Left lung (tissue), 10 donors: ENCODE data around the gene ARHGAP9. TPM values are rescaled to one million over a fixed set of nuclear protein-coding genes. Genes with fewer than 3 reads are reported as not detected.
A peak's percentile ranks its signal among the peaks of the same experiment; 100 is the strongest.
"Not testable (repeated sequence)": the region's sequence is repeated elsewhere in the genome, so short reads cannot be mapped to it uniquely, and the experiment has no call there.

Source experiments
- ATAC-seq: fragments of 200-7000 bp; cut with Tn5 transposase; one replicate; pipeline ENCODE4 v1.9.1; 2020; ENCODE audit warnings: moderate library complexity
- DNase-seq, 4 donors: peaks; one replicate each; pipeline ENCODE4 v3.0.0-alpha.2; 2013 to 2020
- H3K27ac ChIP-seq, 2 donors: fragments of 200-600 bp; sonication (generic) in 1 of 2; one replicate each; pipeline versions ENCODE4 v1.5.0 to v1.8.0; 2020 to 2021
- H3K27me3 ChIP-seq, 2 donors: fragments of 200-600 bp; sonication (generic) in 1 of 2; one replicate each; pipeline versions ENCODE4 v1.5.0 to v1.8.0; 2020 to 2021
- H3K36me3 ChIP-seq, 2 donors: fragments of 200-600 bp; sonication (generic) in 1 of 2; one replicate each; pipeline versions ENCODE4 v1.5.0 to v1.8.0; 2020 to 2021
- H3K4me1 ChIP-seq, 2 donors: fragments of 200-600 bp; one replicate each; pipeline ENCODE4 v1.8.0; 2021
- H3K4me3 ChIP-seq, 2 donors: fragments of 200-600 bp; sonication (generic) in 1 of 2; one replicate each; pipeline versions ENCODE4 v1.5.0 to v1.8.0; 2020 to 2021; ENCODE audit warnings: mild to moderate bottlenecking in 1 of 2
- H3K9me3 ChIP-seq, 2 donors: fragments of 200-600 bp; sonication (generic) in 1 of 2; one replicate each; pipeline versions ENCODE4 v1.5.0 to v1.8.0; 2020 to 2021
- intact Hi-C, 2 donors: fragments of 100-400 bp; cut with DNase I; formaldehyde crosslinking; loops; one replicate each; pipeline versions ENCODE4 v1.11.2 to v1.14.2; 2022
- microRNA-seq, 2 donors: library from miRNA; unstranded; fragments of <30 nt; microRNA quantifications; one replicate each; pipeline ENCODE4, GENCODE V29; 2019
- polyA plus RNA-seq, 6 donors: library from polyadenylated mRNA; unstranded; fragments of 120-200 nt; gene quantifications; one replicate each; pipeline ENCODE4 v1.2.1, GENCODE V29; 2013; ENCODE audit not compliant: insufficient read length in 6 of 6
- total RNA-seq, 2 donors: library from RNA; stranded (reverse); fragmentation: NEBNext Ultra II Directional; extraction: Animal tissue kit (Norgen Biotek cat#: 25700); gene quantifications; one replicate each; pipeline ENCODE4 v1.2.1, GENCODE V29; 2021
- TF ChIP-seq, protein P1 (sequence below), 2 donors: fragments of 200-600 bp; sonication (generic) in 1 of 2; IDR thresholded peaks; one replicate each; pipeline versions ENCODE4 v1.5.0 to v1.8.0; 2021; ENCODE audit warnings: antibody characterized with exemption in 2 of 2
- donor health status: DM: no; HTN: yes; CAD: no.
- donor health status: DM: no; HTN: no; CAD: no.

Gene ARHGAP9
- total and polyA plus RNA-seq, 8 donors, result 4.4 to 125 (median 5.6) TPM

- Histone ChIP-seq H3K4me3 (peak within 1 kb of the TSS; percentile 61 to 65), H3K27me3 (no peaks in the 10 kb centered on the region), H3K36me3 (peaks cover 0 to under 1% of the 10 kb centered on the region in 2 donors), H3K9me3 (no peaks in the 10 kb centered on the region), H3K4me1 (peaks cover 0 to 19% of the 10 kb centered on the region in 2 donors), H3K27ac (peak within 1 kb of the TSS; percentile 84 to 88)
- ATAC-seq (peak; percentile 98), DNase-seq (peak; percentile 94 to 99 (median 97))
- TF ChIP-seq, protein P1, sequence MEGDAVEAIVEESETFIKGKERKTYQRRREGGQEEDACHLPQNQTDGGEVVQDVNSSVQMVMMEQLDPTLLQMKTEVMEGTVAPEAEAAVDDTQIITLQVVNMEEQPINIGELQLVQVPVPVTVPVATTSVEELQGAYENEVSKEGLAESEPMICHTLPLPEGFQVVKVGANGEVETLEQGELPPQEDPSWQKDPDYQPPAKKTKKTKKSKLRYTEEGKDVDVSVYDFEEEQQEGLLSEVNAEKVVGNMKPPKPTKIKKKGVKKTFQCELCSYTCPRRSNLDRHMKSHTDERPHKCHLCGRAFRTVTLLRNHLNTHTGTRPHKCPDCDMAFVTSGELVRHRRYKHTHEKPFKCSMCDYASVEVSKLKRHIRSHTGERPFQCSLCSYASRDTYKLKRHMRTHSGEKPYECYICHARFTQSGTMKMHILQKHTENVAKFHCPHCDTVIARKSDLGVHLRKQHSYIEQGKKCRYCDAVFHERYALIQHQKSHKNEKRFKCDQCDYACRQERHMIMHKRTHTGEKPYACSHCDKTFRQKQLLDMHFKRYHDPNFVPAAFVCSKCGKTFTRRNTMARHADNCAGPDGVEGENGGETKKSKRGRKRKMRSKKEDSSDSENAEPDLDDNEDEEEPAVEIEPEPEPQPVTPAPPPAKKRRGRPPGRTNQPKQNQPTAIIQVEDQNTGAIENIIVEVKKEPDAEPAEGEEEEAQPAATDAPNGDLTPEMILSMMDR (IDR thresholded peaks at IDR 0.05), result no peak
- intact Hi-C loops, result no loop called here
Measured at GRCh38 chr12:57430931-57431566, 48.6 kb downstream of the ARHGAP9 start, which contains the start of gene R3HDM2. R3HDM2 (minus strand) TSS chr12:57431043; CDS start chr12:57310428, 120,615 bp downstream.

GRCh38 chr12:57430112-57430930 is 49.3 kb downstream of the ARHGAP9 start:
- peaks cover 0 to 8% of the 10 kb centered on the region in 2 donors for H3K36me3 ChIP-seq
- peaks cover 0 to 19% of the 10 kb centered on the region in 2 donors for H3K4me1 ChIP-seq
- no peaks in the 10 kb centered on the region for H3K9me3 ChIP-seq
- DNase-seq (peak; percentile 33 to 90 (median 46)), ATAC-seq (peak; percentile 70)
- H3K4me3 ChIP-seq, result peak overlapping the region; percentile 61 to 65
- intact Hi-C loops, result no loop called here
- TF ChIP-seq, protein P1 (IDR thresholded peaks at IDR 0.05), result no peak
- no peaks in the 10 kb centered on the region for H3K27me3 ChIP-seq
- peak overlapping the region; percentile 84 to 88 for H3K27ac ChIP-seq

- ATAC-seq (no peak), DNase-seq (no peak)
- intact Hi-C loops, result no loop called here
- peaks cover 0 to 19% of the 10 kb centered on the region in 2 donors for H3K4me1 ChIP-seq
- no peaks in the 10 kb centered on the region for H3K9me3 ChIP-seq
- TF ChIP-seq, protein P1 (IDR thresholded peaks at IDR 0.05), result no peak
- no peaks in the 10 kb centered on the region for H3K27me3 ChIP-seq
- peak overlapping the region; percentile 84 to 88 for H3K27ac ChIP-seq
- peaks cover 0 to 12% of the 10 kb centered on the region in 2 donors for H3K36me3 ChIP-seq
- peak overlapping the region; percentile 61 to 65 for H3K4me3 ChIP-seq
Measured at GRCh38 chr12:57429473-57430111, 50.1 kb downstream of the ARHGAP9 start.

- ATAC-seq, result no peak
- peaks cover 0 to 12% of the 10 kb centered on the region in 2 donors for H3K36me3 ChIP-seq
- H3K9me3 ChIP-seq, result no peaks in the 10 kb centered on the region
- peaks cover 0 to 19% of the 10 kb centered on the region in 2 donors for H3K4me1 ChIP-seq
- H3K27ac ChIP-seq, result peak overlapping the region in 1 of 2 donors; percentile 88
- H3K27me3 ChIP-seq, result no peaks in the 10 kb centered on the region
- peak overlapping the region in 1 of 2 donors; percentile 65 for H3K4me3 ChIP-seq
- TF ChIP-seq, protein P1 (IDR thresholded peaks at IDR 0.05), result no peak
- intact Hi-C loops, result no loop called here
- DNase-seq, result no peak
Measured at GRCh38 chr12:57428965-57429364, 50.7 kb downstream of the ARHGAP9 start.

DNA sequence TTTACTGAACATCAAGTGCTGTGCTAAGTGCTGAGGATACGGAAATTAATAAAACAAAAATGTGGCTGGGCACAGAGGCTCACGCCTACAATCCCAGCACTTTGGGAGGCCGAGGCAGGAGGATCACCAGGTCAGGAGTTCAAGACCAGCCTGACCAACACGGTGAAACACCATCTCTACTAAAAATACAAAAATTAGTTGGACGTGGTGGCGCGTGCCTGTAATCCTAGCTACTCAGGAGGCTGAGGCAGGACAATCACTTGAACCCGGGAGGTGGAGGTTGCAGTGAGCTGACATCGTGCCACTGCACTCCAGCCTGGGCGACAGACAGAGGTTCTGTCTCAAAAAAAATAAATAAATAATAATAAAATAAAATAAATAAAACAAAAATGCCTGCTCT is 52.7 kb downstream of the ARHGAP9 start:
- H3K4me3 ChIP-seq, ATAC-seq, H3K27me3 ChIP-seq, H3K9me3 ChIP-seq, DNase-seq, intact Hi-C loops, H3K27ac ChIP-seq: not testable (repeated sequence)
- Histone ChIP-seq H3K4me1 (peaks cover 0 to 19% of the 10 kb centered on the region in 2 donors), H3K36me3 (peaks cover 0 to 30% of the 10 kb centered on the region in 2 donors)

Small RNA genes within 50 kb of the gene (microRNA-seq; reads per million reads assigned to microRNA genes)
- gene MIR616 (0.82 to 2.7 reads per million in 2 donors), gene MIR6758 (0.14 to 0.17 reads per million in 2 donors)

Other genes with a start within 250 kb of the ARHGAP9 start
- 1 to 10 TPM; 3.4 to 5.0 TPM for gene STAC3, start 228.7 kb downstream of the ARHGAP9 start, total RNA-seq
- 1 to 10 TPM; 2.9 to 5.1 (median 3.4) TPM for gene STAC3, start 228.7 kb downstream of the ARHGAP9 start, polyA plus RNA-seq
- gene R3HDM2, start 48.8 kb downstream of the ARHGAP9 start, total RNA-seq, result 10 to 100 TPM; 52.4 to 62.5 TPM
- gene R3HDM2, start 48.8 kb downstream of the ARHGAP9 start, polyA plus RNA-seq, result 10 to 100 TPM; 66.5 to 92.3 (median 83.8) TPM
- not detected for gene INHBC, start 45.1 kb downstream of the ARHGAP9 start, total RNA-seq
- gene INHBC, start 45.1 kb downstream of the ARHGAP9 start, polyA plus RNA-seq, result under 1 TPM in 5 of 6 donors, not detected in 1; 0.16 to 0.29 (median 0.24) TPM
- gene INHBE, start 24.6 kb downstream of the ARHGAP9 start, total RNA-seq, result under 1 TPM in 1 of 2 donors, not detected in 1; 0.52 TPM
- gene INHBE, start 24.6 kb downstream of the ARHGAP9 start, polyA plus RNA-seq, result 1 to 10 TPM in 2 of 6 donors, under 1 TPM in 4; 0.58 to 1.4 (median 0.78) TPM
- gene GLI1, start 20.1 kb downstream of the ARHGAP9 start, total RNA-seq, result 1 to 10 TPM; 1.9 to 7.2 TPM
- gene GLI1, start 20.1 kb downstream of the ARHGAP9 start, polyA plus RNA-seq, result 10 to 100 TPM; 27.7 to 38.3 (median 33.0) TPM
- gene MARS1, start 8.2 kb upstream of the ARHGAP9 start, total RNA-seq, result 100 to 1,000 TPM; 113 to 168 TPM
- 100 to 1,000 TPM in 3 of 6 donors, 10 to 100 TPM in 3; 92.5 to 153 (median 103) TPM for gene MARS1, start 8.2 kb upstream of the ARHGAP9 start, polyA plus RNA-seq
- gene DDIT3, start 40.6 kb upstream of the ARHGAP9 start, total RNA-seq, result 10 to 100 TPM; 18.3 to 27.2 TPM
- 10 to 100 TPM; 16.4 to 29.4 (median 19.3) TPM for gene DDIT3, start 40.6 kb upstream of the ARHGAP9 start, polyA plus RNA-seq
- 100 to 1,000 TPM in 1 of 2 donors, 10 to 100 TPM in 1; 69.1 to 111 TPM for gene MBD6, start 43.0 kb upstream of the ARHGAP9 start, total RNA-seq
- 10 to 100 TPM; 61.3 to 84.6 (median 73.2) TPM for gene MBD6, start 43.0 kb upstream of the ARHGAP9 start, polyA plus RNA-seq
- 100 to 1,000 TPM; 104 to 111 TPM for gene DCTN2, start 67.3 kb upstream of the ARHGAP9 start, total RNA-seq
- 100 to 1,000 TPM; 150 to 162 (median 156) TPM for gene DCTN2, start 67.3 kb upstream of the ARHGAP9 start, polyA plus RNA-seq
- gene KIF5A, start 70.2 kb upstream of the ARHGAP9 start, total RNA-seq, result under 1 TPM; 0.38 to 0.50 TPM
- gene KIF5A, start 70.2 kb upstream of the ARHGAP9 start, polyA plus RNA-seq, result 1 to 10 TPM; 4.3 to 6.5 (median 5.4) TPM
- 10 to 100 TPM; 43.4 to 44.1 TPM for gene PIP4K2C, start 111.3 kb upstream of the ARHGAP9 start, total RNA-seq
- 10 to 100 TPM; 17.0 to 22.2 (median 21.3) TPM for gene PIP4K2C, start 111.3 kb upstream of the ARHGAP9 start, polyA plus RNA-seq
- 10 to 100 TPM; 20.1 to 30.4 TPM for gene DTX3, start 125.0 kb upstream of the ARHGAP9 start, total RNA-seq
- 10 to 100 TPM; 51.3 to 64.8 (median 57.2) TPM for gene DTX3, start 125.0 kb upstream of the ARHGAP9 start, polyA plus RNA-seq
- 10 to 100 TPM; 16.5 to 20.0 TPM for gene ARHGEF25, start 131.6 kb upstream of the ARHGAP9 start, total RNA-seq
- 10 to 100 TPM; 45.1 to 53.4 (median 46.4) TPM for gene ARHGEF25, start 131.6 kb upstream of the ARHGAP9 start, polyA plus RNA-seq
- 1 to 10 TPM; 2.0 to 3.8 TPM for gene B4GALNT1, start 153.3 kb upstream of the ARHGAP9 start, total RNA-seq
- gene B4GALNT1, start 153.3 kb upstream of the ARHGAP9 start, polyA plus RNA-seq, result 1 to 10 TPM in 5 of 6 donors, under 1 TPM in 1; 0.78 to 1.8 (median 1.3) TPM
- gene OS9, start 214.3 kb upstream of the ARHGAP9 start, total RNA-seq, result 100 to 1,000 TPM; 282 to 321 TPM
- 100 to 1,000 TPM; 200 to 228 (median 219) TPM for gene OS9, start 214.3 kb upstream of the ARHGAP9 start, polyA plus RNA-seq